HepG2 (cell line): Measurements from ENCODE around the gene ACSL1. TPM values are rescaled to one million over a fixed set of nuclear protein-coding genes. Genes with fewer than 3 reads are reported as not detected.

Source experiments
- ATAC-seq: fragments of 200-7000 bp; cut with Tn5 transposase; 3 replicates; pipeline ENCODE4 v1.9.1; 2020; ENCODE audit warnings: mild to moderate bottlenecking, moderate library complexity
- BruUV-seq: library from RNA; stranded (reverse); fragments of 400-500 nt; replicated peaks from 2 replicates; lab custom pipeline; 2021; lab: Mats Ljungman, UMichigan
- CTCF ChIA-PET: fragments of 300-600 bp; formaldehyde crosslinking; extraction: SDS; loops from one replicate; lab custom pipeline; 2021; ENCODE audit warnings: low total read pairs, inconsistent platforms, low intra/inter-chr PET ratio; lab: Yijun Ruan, JAX
- POLR2A ChIA-PET: fragments of 350-600 bp; sonication (Branson Sonifier 250); formaldehyde crosslinking; loops from one replicate; lab custom pipeline; 2020; ENCODE audit warnings: antibody characterized with exemption, inconsistent platforms; lab: Yijun Ruan, JAX
- DNase-seq: peaks from one replicate; pipeline ENCODE4 v3.0.0-alpha.2; 2015; ENCODE audit warnings: low spot score
- FAIRE-seq: peaks from 3 replicates; lab custom pipeline; 2011; peaks lifted over from hg19 to GRCh38; lab: Jason Lieb, UNC
- H2AFZ ChIP-seq: one replicate; pipeline ENCODE4 v1.6.1; 2011; ENCODE audit warnings: low read length, inconsistent platforms
- H3K27ac ChIP-seq: fragments of 300-600 bp; 3 replicates; pipeline ENCODE4 v1.8.0; 2011; ENCODE audit warnings: mixed run types, mild to moderate bottlenecking, mixed read lengths, low read length, inconsistent platforms; ENCODE audit not compliant: insufficient read depth; ENCODE audit errors: extremely low read length
- H3K27me3 ChIP-seq, 2 experiments: fragments of 200-600 bp in 1 of 2; 2 replicates in 1 of 2; 3 replicates in 1 of 2; pipeline versions ENCODE4 v1.6.0 to v1.8.0; 2011; ENCODE audit warnings: low read length in 2 of 2, mild to moderate bottlenecking in 2 of 2, moderate library complexity in 2 of 2, inconsistent platforms in 1 of 2; ENCODE audit not compliant: insufficient read depth in 2 of 2, control insufficient read depth in 1 of 2
- H3K36me3 ChIP-seq, 2 experiments: fragments of 200-600 bp in 1 of 2; replicated peaks in 1 of 2; 2 replicates in 1 of 2; 3 replicates in 1 of 2; pipeline versions ENCODE4 v1.5.1 to v1.8.0; 2011; ENCODE audit warnings: low read length in 2 of 2, inconsistent platforms in 1 of 2; ENCODE audit not compliant: insufficient read depth in 2 of 2, control insufficient read depth in 1 of 2
- H3K4me1 ChIP-seq: 2 replicates; pipeline ENCODE4 v1.5.1; 2012; ENCODE audit warnings: low read length, inconsistent platforms; ENCODE audit not compliant: insufficient read depth
- H3K4me2 ChIP-seq: 2 replicates; pipeline ENCODE4 v1.6.0; 2011; ENCODE audit warnings: low read depth, low read length, inconsistent platforms
- H3K4me3 ChIP-seq, 3 experiments: fragments of 200-600 bp in 1 of 3; sonication (generic), shearing (Covaris generic) in 1 of 3; replicated peaks in 1 of 3; 2 replicates each; pipeline ENCODE4 v1.5.1; 2011 to 2016; ENCODE audit warnings: low read length in 3 of 3, inconsistent platforms in 2 of 3, low read depth in 2 of 3, mild to moderate bottlenecking in 2 of 3, control low read depth in 1 of 3, mixed read lengths in 1 of 3; ENCODE audit not compliant: insufficient read depth in 1 of 3
- H3K79me2 ChIP-seq: one replicate; pipeline ENCODE4 v1.6.1; 2011; ENCODE audit warnings: low read length, inconsistent platforms; ENCODE audit not compliant: insufficient read depth
- H3K9ac ChIP-seq: 2 replicates; pipeline ENCODE4 v1.6.0; 2011; ENCODE audit warnings: mild to moderate bottlenecking, low read depth, low read length, inconsistent platforms; ENCODE audit not compliant: insufficient read depth
- H3K9me3 ChIP-seq: 2 replicates; pipeline ENCODE4 v1.5.1; 2012; ENCODE audit warnings: mild to moderate bottlenecking, low read length
- H4K20me1 ChIP-seq: 2 replicates; pipeline ENCODE4 v1.6.0; 2011; ENCODE audit warnings: inconsistent platforms, mild to moderate bottlenecking, low read length, moderate library complexity; ENCODE audit not compliant: insufficient read depth
- CCDC6 ChIP-seq: sonication (generic); formaldehyde crosslinking; IDR thresholded peaks from 2 replicates; pipeline ENCODE4 v1.8.1; 2022; ENCODE audit warnings: mild to moderate bottlenecking, missing genetic modification reagents, moderate library complexity
- CTCF ChIP-seq: sonication (generic); formaldehyde crosslinking; IDR thresholded peaks from 2 replicates; pipeline ENCODE4 v1.5.0; 2020; ENCODE audit warnings: mild to moderate bottlenecking, missing genetic modification reagents, moderate library complexity
- DR1 ChIP-seq: sonication (generic); formaldehyde crosslinking; IDR thresholded peaks from 2 replicates; pipeline ENCODE4 v1.8.0; 2021; ENCODE audit warnings: mild to moderate bottlenecking, missing genetic modification reagents, inconsistent platforms
- ELF3 ChIP-seq: IDR thresholded peaks from 2 replicates; pipeline ENCODE4 v1.6.1; 2016; ENCODE audit warnings: missing genetic modification reagents, missing compliant biosample characterization
- FLYWCH1 ChIP-seq: sonication (generic); formaldehyde crosslinking; IDR thresholded peaks from 2 replicates; pipeline ENCODE4 v1.8.1; 2023; ENCODE audit warnings: mild to moderate bottlenecking, missing genetic modification reagents
- FOXA3 ChIP-seq: IDR thresholded peaks from 2 replicates; pipeline ENCODE4 v1.6.1; 2016; ENCODE audit warnings: missing genetic modification reagents, missing compliant biosample characterization
- KDM5B ChIP-seq: sonication (generic); formaldehyde crosslinking; IDR thresholded peaks from 2 replicates; pipeline ENCODE4 v1.4.0; 2020; ENCODE audit warnings: missing genetic modification reagents, mild to moderate bottlenecking, borderline replicate concordance
- MTF2 ChIP-seq: sonication (generic); formaldehyde crosslinking; IDR thresholded peaks from 2 replicates; pipeline ENCODE4 v1.5.0; 2020; ENCODE audit warnings: missing genetic modification reagents, borderline replicate concordance
- NFYC ChIP-seq: IDR thresholded peaks from 2 replicates; pipeline ENCODE4 v1.6.1; 2016; ENCODE audit warnings: missing genetic modification reagents, missing compliant biosample characterization
- SIN3A ChIP-seq: IDR thresholded peaks from 2 replicates; pipeline ENCODE4 v1.6.1; 2011; ENCODE audit warnings: low read depth, mild to moderate bottlenecking, control low read depth, low read length, borderline replicate concordance
- SOX6 ChIP-seq, 2 experiments: fragments of 450-650 bp in 1 of 2; sonication (generic) in 1 of 2; formaldehyde crosslinking in 1 of 2; IDR thresholded peaks; 2 replicates each; pipeline versions ENCODE4 v1.4.0 to v1.6.1; 2017 to 2020; ENCODE audit warnings: antibody characterized with exemption in 1 of 2, mild to moderate bottlenecking in 1 of 2, missing genetic modification reagents in 1 of 2
- ZFP62 ChIP-seq: sonication (generic); formaldehyde crosslinking; IDR thresholded peaks from 2 replicates; pipeline ENCODE4 v1.4.0; 2020; ENCODE audit warnings: missing genetic modification reagents
- ZNF343 ChIP-seq: sonication (generic); formaldehyde crosslinking; IDR thresholded peaks from 2 replicates; pipeline ENCODE4 v1.4.0; 2020; ENCODE audit warnings: mild to moderate bottlenecking, missing genetic modification reagents
- ZSCAN21 ChIP-seq: sonication (generic); formaldehyde crosslinking; IDR thresholded peaks from 2 replicates; pipeline ENCODE4 v1.8.0; 2022; ENCODE audit warnings: mild to moderate bottlenecking, missing genetic modification reagents, moderate library complexity, borderline replicate concordance
- WGBS: methylation state at CpG from one replicate; pipeline ENCODE4 v1.1.6; 2017; ENCODE audit warnings: low lambda C conversion rate; 5-methylcytosine and 5-hydroxymethylcytosine counted together
- in situ Hi-C: cut with HindIII; loops from 2 replicates; pipeline ENCODE4 v1.10.0; 2017; ENCODE audit warnings: low pct_unique_long_range_greater_than_20kb; ENCODE audit not compliant: extremely low pct_ligation_motif_present
- intact Hi-C: fragments of 100-400 bp; cut with micrococcal nuclease; formaldehyde crosslinking; loops from one replicate; pipeline ENCODE4 v1.10.0; 2022; ENCODE audit not compliant: unreplicated experiment
- polyA plus RNA-seq, 8 experiments: library from polyadenylated mRNA; depleted of rRNA in 3 of 8; stranded (reverse) in 7 of 8; unstranded in 1 of 8; fragments of >200 nt; fragmentation: Illumina TruSeq in 4 of 8; extraction: Trizol in 4 of 8; gene quantifications; 2 replicates each; pipeline versions ENCODE4 v1.2.1 to v1.2.3, GENCODE V29; 2011 to 2016; ENCODE audit warnings: low read depth in 4 of 8, missing spikeins in 1 of 8, mixed read lengths in 1 of 8; ENCODE audit not compliant: insufficient read depth in 1 of 8
- total RNA-seq, 5 experiments: library from RNA; depleted of rRNA; stranded (reverse); fragments of >200 nt; fragmentation: Illumina TruSeq; extraction: Trizol; gene quantifications; 2 replicates each; pipeline ENCODE4 v1.2.3, GENCODE V29; 2016; ENCODE audit warnings: low read depth in 1 of 5
- TF ChIP-seq, protein P1 (sequence below): sonication (generic); formaldehyde crosslinking; conservative IDR thresholded peaks from 2 replicates; pipeline ENCODE4 v1.8.1; 2023; ENCODE audit warnings: missing genetic modification reagents
- TF ChIP-seq, protein P2 (sequence below): sonication (generic); formaldehyde crosslinking; IDR thresholded peaks from 2 replicates; pipeline ENCODE4 v1.4.0; 2020; ENCODE audit warnings: missing genetic modification reagents
- TF ChIP-seq, protein P3 (sequence below): sonication (generic); formaldehyde crosslinking; IDR thresholded peaks from 2 replicates; pipeline ENCODE4 v1.5.1; 2020; ENCODE audit warnings: missing genetic modification reagents, mild to moderate bottlenecking, borderline replicate concordance

ACSL1 gene
- total and polyA plus RNA-seq, 2 of the 13 experiments (the other 11 are each of a cell fraction or from before 2014, with no cell fraction given) = 10.0 to 29.8 TPM

GRCh38 chr4:184756399-184756798 lies 69.4 kb downstream of the ACSL1 start:
- H3K79me2 ChIP-seq = no peaks in the 10 kb centered on the region
- TF ChIP-seq DR1 (CRISPR knock-in tag) = no peak
- TF ChIP-seq CTCF (CRISPR knock-in tag) = no peak
- no peak for TF ChIP-seq KDM5B (CRISPR knock-in tag)
- no peak for TF ChIP-seq SOX6 (IDR thresholded peaks at IDR 0.05)
- no peak for TF ChIP-seq SOX6 (CRISPR knock-in tag; IDR thresholded peaks at IDR 0.05)
- TF ChIP-seq MTF2 = no peak
- TF ChIP-seq FLYWCH1 (CRISPR knock-in tag) = no peak
- TF ChIP-seq, protein P1, sequence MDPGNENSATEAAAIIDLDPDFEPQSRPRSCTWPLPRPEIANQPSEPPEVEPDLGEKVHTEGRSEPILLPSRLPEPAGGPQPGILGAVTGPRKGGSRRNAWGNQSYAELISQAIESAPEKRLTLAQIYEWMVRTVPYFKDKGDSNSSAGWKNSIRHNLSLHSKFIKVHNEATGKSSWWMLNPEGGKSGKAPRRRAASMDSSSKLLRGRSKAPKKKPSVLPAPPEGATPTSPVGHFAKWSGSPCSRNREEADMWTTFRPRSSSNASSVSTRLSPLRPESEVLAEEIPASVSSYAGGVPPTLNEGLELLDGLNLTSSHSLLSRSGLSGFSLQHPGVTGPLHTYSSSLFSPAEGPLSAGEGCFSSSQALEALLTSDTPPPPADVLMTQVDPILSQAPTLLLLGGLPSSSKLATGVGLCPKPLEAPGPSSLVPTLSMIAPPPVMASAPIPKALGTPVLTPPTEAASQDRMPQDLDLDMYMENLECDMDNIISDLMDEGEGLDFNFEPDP (CRISPR knock-in tag) = no peak
- TF ChIP-seq ZNF343 = no peak
- TF ChIP-seq, protein P2, sequence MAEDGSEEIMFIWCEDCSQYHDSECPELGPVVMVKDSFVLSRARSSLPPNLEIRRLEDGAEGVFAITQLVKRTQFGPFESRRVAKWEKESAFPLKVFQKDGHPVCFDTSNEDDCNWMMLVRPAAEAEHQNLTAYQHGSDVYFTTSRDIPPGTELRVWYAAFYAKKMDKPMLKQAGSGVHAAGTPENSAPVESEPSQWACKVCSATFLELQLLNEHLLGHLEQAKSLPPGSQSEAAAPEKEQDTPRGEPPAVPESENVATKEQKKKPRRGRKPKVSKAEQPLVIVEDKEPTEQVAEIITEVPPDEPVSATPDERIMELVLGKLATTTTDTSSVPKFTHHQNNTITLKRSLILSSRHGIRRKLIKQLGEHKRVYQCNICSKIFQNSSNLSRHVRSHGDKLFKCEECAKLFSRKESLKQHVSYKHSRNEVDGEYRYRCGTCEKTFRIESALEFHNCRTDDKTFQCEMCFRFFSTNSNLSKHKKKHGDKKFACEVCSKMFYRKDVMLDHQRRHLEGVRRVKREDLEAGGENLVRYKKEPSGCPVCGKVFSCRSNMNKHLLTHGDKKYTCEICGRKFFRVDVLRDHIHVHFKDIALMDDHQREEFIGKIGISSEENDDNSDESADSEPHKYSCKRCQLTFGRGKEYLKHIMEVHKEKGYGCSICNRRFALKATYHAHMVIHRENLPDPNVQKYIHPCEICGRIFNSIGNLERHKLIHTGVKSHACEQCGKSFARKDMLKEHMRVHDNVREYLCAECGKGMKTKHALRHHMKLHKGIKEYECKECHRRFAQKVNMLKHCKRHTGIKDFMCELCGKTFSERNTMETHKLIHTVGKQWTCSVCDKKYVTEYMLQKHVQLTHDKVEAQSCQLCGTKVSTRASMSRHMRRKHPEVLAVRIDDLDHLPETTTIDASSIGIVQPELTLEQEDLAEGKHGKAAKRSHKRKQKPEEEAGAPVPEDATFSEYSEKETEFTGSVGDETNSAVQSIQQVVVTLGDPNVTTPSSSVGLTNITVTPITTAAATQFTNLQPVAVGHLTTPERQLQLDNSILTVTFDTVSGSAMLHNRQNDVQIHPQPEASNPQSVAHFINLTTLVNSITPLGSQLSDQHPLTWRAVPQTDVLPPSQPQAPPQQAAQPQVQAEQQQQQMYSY (CRISPR knock-in tag) = no peak
- TF ChIP-seq, protein P3, sequence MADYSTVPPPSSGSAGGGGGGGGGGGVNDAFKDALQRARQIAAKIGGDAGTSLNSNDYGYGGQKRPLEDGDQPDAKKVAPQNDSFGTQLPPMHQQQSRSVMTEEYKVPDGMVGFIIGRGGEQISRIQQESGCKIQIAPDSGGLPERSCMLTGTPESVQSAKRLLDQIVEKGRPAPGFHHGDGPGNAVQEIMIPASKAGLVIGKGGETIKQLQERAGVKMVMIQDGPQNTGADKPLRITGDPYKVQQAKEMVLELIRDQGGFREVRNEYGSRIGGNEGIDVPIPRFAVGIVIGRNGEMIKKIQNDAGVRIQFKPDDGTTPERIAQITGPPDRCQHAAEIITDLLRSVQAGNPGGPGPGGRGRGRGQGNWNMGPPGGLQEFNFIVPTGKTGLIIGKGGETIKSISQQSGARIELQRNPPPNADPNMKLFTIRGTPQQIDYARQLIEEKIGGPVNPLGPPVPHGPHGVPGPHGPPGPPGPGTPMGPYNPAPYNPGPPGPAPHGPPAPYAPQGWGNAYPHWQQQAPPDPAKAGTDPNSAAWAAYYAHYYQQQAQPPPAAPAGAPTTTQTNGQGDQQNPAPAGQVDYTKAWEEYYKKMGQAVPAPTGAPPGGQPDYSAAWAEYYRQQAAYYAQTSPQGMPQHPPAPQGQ (CRISPR knock-in tag) = no peak
- no peak for TF ChIP-seq SIN3A
- no peak for TF ChIP-seq ZSCAN21 (CRISPR knock-in tag)
- no peak for TF ChIP-seq ELF3
- no peak for TF ChIP-seq ZFP62 (CRISPR knock-in tag)
- TF ChIP-seq CCDC6 (CRISPR knock-in tag) = no peak
- no peak for TF ChIP-seq NFYC (CRISPR knock-in tag)
- no peak for TF ChIP-seq FOXA3

More at GRCh38 chr4:184756399-184756798, 69.4 kb downstream of the ACSL1 start:
- H3K4me2 ChIP-seq = no peak overlapping the region
- in situ Hi-C loops = no loop called here
- ChIA-PET CTCF (no interaction called here), POLR2A (no interaction called here)
- no peak overlapping the region for H3K4me3 ChIP-seq
- H3K27me3 ChIP-seq = no peaks in the 10 kb centered on the region
- no peaks in the 10 kb centered on the region for H4K20me1 ChIP-seq
- no peak overlapping the region for H2AFZ ChIP-seq
- no peak overlapping the region for H3K9ac ChIP-seq
- no peaks in the 10 kb centered on the region for H3K4me1 ChIP-seq
- intact Hi-C loops = no loop called here
- FAIRE-seq (no peak), DNase-seq (no peak), ATAC-seq (no peak)
- no TSS peak for BruUV-seq
- no peaks in the 10 kb centered on the region for H3K9me3 ChIP-seq
- peaks cover 0 to 11% of the 10 kb centered on the region in 2 experiments; a peak in 2 of 5 replicates for H3K36me3 ChIP-seq
- WGBS = 95% methylated on average over 6 of the region's 6 CpGs
- H3K27ac ChIP-seq = no peak overlapping the region
